Activated CD4-positive, alpha-beta memory T cell treated with anti-CD3 and anti-CD28 coated beads for 36 hours (primary cell): ENCODE measurements around the gene DIAPH3. TPM values are rescaled to one million over a fixed set of nuclear protein-coding genes. Genes with fewer than 3 reads are reported as not detected.
A peak's percentile ranks its signal among the peaks of the same experiment; 100 is the strongest.

ENCODE experiments used
- CTCF ChIA-PET: fragments of 350-600 bp; sonication (Branson Sonifier 250); formaldehyde crosslinking; loops from one replicate; lab custom pipeline; 2021; ENCODE audit warnings: antibody characterized with exemption, inconsistent platforms; lab: Charles Lee
- POLR2A ChIA-PET: fragments of 350-600 bp; sonication (Branson Sonifier 250); formaldehyde crosslinking; loops from one replicate; lab custom pipeline; 2021; ENCODE audit warnings: antibody characterized with exemption; lab: Charles Lee
- DNase-seq: peaks from one replicate; pipeline ENCODE4 v3.0.0-alpha.2; 2020
- H3K27ac Mint-ChIP-seq: one replicate; pipeline ENCODE4 v1.8.0; 2021; ENCODE audit warnings: mixed read lengths
- H3K27me3 Mint-ChIP-seq: one replicate; pipeline ENCODE4 v1.8.0; 2021; ENCODE audit warnings: mixed read lengths
- H3K36me3 Mint-ChIP-seq: one replicate; pipeline ENCODE4 v1.8.0; 2021; ENCODE audit warnings: mixed read lengths
- H3K4me1 Mint-ChIP-seq: one replicate; pipeline ENCODE4 v1.8.0; 2021; ENCODE audit warnings: low read depth, mixed read lengths
- H3K4me3 Mint-ChIP-seq: one replicate; pipeline ENCODE4 v1.8.0; 2021; ENCODE audit warnings: mild to moderate bottlenecking, mixed read lengths
- H3K9me3 Mint-ChIP-seq: one replicate; pipeline ENCODE4 v1.8.0; 2021; ENCODE audit warnings: mixed read lengths
- intact Hi-C: fragments of 100-400 bp; cut with micrococcal nuclease; formaldehyde crosslinking; loops from one replicate; pipeline ENCODE4 v1.15.1; 2023
- total RNA-seq, 2 experiments: library from RNA; stranded (reverse); gene quantifications; one replicate each; pipeline ENCODE4 v1.2.3, GENCODE V29; 2021

DIAPH3 gene
- total RNA-seq, 2 experiments from 2014 or later = 31.3 to 31.9 TPM

GRCh38 chr13:60170414-60170813 is 6.7 kb upstream of the DIAPH3 start:
- intact Hi-C loops = no loop called here
- peaks cover 11% of the 10 kb centered on the region for H3K27me3 Mint-ChIP-seq
- ChIA-PET CTCF (no interaction called here), POLR2A (interaction anchor here (0.7 kb wide), 1 partner anchor 12 kb away, joined by 3 read pairs; no protein-coding TSS in a partner anchor)
- DNase-seq = no peak
- no peak overlapping the region for H3K27ac Mint-ChIP-seq
- peaks cover 3% of the 10 kb centered on the region for H3K4me1 Mint-ChIP-seq
- H3K36me3 Mint-ChIP-seq = no peaks in the 10 kb centered on the region
- no peak overlapping the region for H3K4me3 Mint-ChIP-seq
- no peaks in the 10 kb centered on the region for H3K9me3 Mint-ChIP-seq

DNA sequence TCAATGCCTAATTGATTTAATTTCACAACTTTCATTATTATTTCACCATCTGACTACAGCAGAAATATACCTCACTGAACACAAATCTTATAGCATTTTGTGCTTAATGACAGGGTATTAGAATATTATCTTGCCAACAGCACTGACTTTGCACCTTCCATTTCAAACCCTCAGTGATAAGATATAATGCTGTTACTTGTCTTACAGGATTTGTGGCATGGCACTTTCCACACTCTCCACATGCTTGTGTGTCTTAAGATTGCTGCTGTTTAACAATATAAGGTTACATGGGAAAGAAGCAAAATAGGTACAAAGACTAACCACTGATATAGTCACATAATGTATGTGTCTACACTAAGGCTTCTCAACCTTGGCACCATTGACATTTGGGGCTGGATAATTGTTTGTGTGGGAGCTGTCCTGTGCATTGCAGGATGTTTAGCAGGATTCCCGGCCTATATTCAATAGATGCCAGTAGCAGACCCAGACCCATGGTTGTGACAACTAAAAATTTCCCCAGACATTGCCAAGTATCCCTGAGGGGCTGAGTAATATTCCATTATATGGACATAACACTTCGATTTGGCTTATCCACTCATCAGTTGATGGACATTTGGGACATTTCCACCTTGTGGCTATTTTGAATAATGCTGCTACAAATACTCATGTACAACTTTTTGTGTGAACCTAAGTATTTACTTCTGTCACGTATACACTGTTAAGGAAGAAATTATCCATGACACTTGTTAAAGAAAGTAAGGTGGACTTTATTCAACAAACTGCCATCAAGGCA is 5.7 kb upstream of the DIAPH3 start:
- H3K36me3 Mint-ChIP-seq = no peaks in the 10 kb centered on the region
- peaks cover 8% of the 10 kb centered on the region for H3K27me3 Mint-ChIP-seq
- POLR2A ChIA-PET = no interaction called here
- H3K4me1 Mint-ChIP-seq = peaks cover 13% of the 10 kb centered on the region
- no peak overlapping the region for H3K4me3 Mint-ChIP-seq
- CTCF ChIA-PET = no interaction called here
- no peaks in the 10 kb centered on the region for H3K9me3 Mint-ChIP-seq
- DNase-seq = no peak
- no peak overlapping the region for H3K27ac Mint-ChIP-seq
- intact Hi-C loops = no loop called here

DNA sequence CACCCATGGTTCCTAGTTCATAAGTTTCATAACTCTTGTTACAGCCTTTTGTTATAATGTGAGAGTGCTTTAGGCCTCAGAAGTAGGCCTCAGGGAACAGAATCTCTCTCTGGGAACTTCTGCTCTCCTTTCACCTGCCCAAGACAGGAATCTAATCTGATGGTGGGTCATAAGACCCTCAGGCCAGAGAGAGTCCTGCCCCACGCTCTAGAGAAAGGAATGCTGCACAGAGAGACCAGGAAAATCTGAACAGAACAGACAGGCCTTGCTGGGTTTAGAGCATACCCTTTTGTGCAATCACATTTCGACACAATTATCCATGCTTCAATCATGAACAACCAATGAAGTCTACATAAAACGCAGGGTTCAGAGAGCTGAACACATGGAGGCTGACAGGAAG is 3.4 kb upstream of the DIAPH3 start:
- intact Hi-C loops = no loop called here
- H3K27me3 Mint-ChIP-seq = peaks cover 5% of the 10 kb centered on the region
- POLR2A ChIA-PET = no interaction called here
- CTCF ChIA-PET = no interaction called here
- peaks cover 5% of the 10 kb centered on the region for H3K36me3 Mint-ChIP-seq
- no peak overlapping the region for H3K27ac Mint-ChIP-seq
- DNase-seq = no peak
- no peaks in the 10 kb centered on the region for H3K9me3 Mint-ChIP-seq
- peaks cover 22% of the 10 kb centered on the region for H3K4me1 Mint-ChIP-seq
- no peak overlapping the region for H3K4me3 Mint-ChIP-seq

DNA sequence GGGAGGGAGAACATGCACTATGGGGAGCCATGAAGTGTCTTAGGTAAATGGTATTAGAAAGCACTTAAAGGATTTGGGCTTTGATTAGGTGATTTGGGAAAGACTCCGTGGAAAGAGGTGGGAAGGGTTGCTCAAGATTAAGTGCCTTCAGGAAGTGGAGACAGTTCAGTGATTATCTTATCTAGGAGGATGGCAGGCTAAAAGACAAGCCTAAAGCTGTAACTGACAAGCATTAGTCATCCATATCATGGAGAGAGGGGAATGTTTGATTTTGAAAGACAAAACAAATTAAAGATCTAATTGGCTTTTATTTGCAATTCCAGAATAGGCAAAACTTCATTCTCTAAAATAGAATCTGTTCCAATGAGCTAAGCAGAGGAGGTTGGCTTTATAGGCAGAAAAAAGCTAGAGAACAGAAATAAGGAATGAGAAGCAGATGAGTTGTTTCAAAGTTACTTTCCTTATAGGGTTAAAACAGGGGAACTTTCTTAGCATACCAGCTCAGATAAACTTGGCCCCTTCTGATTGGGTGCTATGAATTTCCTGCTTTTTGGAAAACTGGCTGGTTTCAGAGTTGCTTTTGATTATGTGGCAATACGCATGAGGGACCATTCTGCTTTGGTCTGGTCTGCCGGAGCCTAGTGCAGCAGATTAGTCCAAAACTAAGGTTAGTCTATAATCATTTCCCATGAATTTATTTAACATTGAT is 1.8 kb upstream of the DIAPH3 start:
- H3K27ac Mint-ChIP-seq = no peak overlapping the region
- intact Hi-C loops = no loop called here
- ChIA-PET CTCF (interaction anchor here (0.6 to 1.5 kb wide), 4 partner anchors 23 to 265 kb away, joined by 3 read pairs; no protein-coding TSS in a partner anchor), POLR2A (no interaction called here)
- H3K9me3 Mint-ChIP-seq = no peaks in the 10 kb centered on the region
- H3K4me3 Mint-ChIP-seq = peak overlapping the region; percentile 16
- no peak for DNase-seq
- H3K4me1 Mint-ChIP-seq = peaks cover 32% of the 10 kb centered on the region
- H3K36me3 Mint-ChIP-seq = peaks cover 10% of the 10 kb centered on the region
- H3K27me3 Mint-ChIP-seq = peaks cover 3% of the 10 kb centered on the region

GRCh38 chr13:60164234-60164889 is 634 bp upstream of the DIAPH3 start:
- peak overlapping the region; percentile 90 for H3K27ac Mint-ChIP-seq
- H3K36me3 Mint-ChIP-seq = peaks cover 10% of the 10 kb centered on the region
- H3K4me1 Mint-ChIP-seq = peaks cover 32% of the 10 kb centered on the region
- H3K4me3 Mint-ChIP-seq = peak overlapping the region; percentile 92
- intact Hi-C loops = loop anchor here (5.0 kb wide), 3 partner anchors 253 to 772 kb away; no protein-coding TSS in a partner anchor
- POLR2A ChIA-PET = interaction anchor here (0.9 kb wide), 1 partner anchor 232 kb away, joined by 3 read pairs; no protein-coding TSS in a partner anchor
- H3K9me3 Mint-ChIP-seq = no peaks in the 10 kb centered on the region
- no peak for DNase-seq
- H3K27me3 Mint-ChIP-seq = no peaks in the 10 kb centered on the region
- CTCF ChIA-PET = interaction anchor here (1.1 to 1.3 kb wide), 2 partner anchors 35 to 267 kb away, joined by 3 read pairs; no protein-coding TSS in a partner anchor

GRCh38 chr13:60162096-60162495 is 1.6 kb downstream of the DIAPH3 start:
- intact Hi-C loops = loop anchor here (5.0 kb wide), 3 partner anchors 255 to 770 kb away; no protein-coding TSS in a partner anchor

GRCh38 chr13:60158321-60158801 is 5.4 kb downstream of the DIAPH3 start:
- Mint-ChIP-seq H3K27me3 (no peaks in the 10 kb centered on the region), H3K9me3 (no peaks in the 10 kb centered on the region), H3K4me1 (peaks cover 20% of the 10 kb centered on the region), H3K27ac (no peak overlapping the region), H3K36me3 (peaks cover 22% of the 10 kb centered on the region), H3K4me3 (no peak overlapping the region)
- DNase-seq = no peak
- ChIA-PET CTCF (interaction anchor here (0.7 kb wide), 1 partner anchor 271 kb away, joined by 3 read pairs; no protein-coding TSS in a partner anchor), POLR2A (interaction anchor here (0.6 kb wide), 1 partner anchor 12 kb away, joined by 3 read pairs; no protein-coding TSS in a partner anchor)
- intact Hi-C loops = no loop called here

More at GRCh38 chr13:60162096-60162495, 1.6 kb downstream of the DIAPH3 start:
- Mint-ChIP-seq H3K27me3 (no peaks in the 10 kb centered on the region), H3K4me1 (peaks cover 34% of the 10 kb centered on the region), H3K27ac (peak overlapping the region; percentile 23), H3K9me3 (no peaks in the 10 kb centered on the region), H3K36me3 (peaks cover 24% of the 10 kb centered on the region), H3K4me3 (peak overlapping the region; percentile 92)
- POLR2A ChIA-PET = interaction anchor here (0.9 kb wide), 1 partner anchor 27 kb away, joined by 4 read pairs; no protein-coding TSS in a partner anchor
- no peak for DNase-seq
- CTCF ChIA-PET = interaction anchor here (0.8 kb wide), 1 partner anchor 234 kb away, joined by 3 read pairs; the partner anchor contains the start of gene TDRD3

DNA sequence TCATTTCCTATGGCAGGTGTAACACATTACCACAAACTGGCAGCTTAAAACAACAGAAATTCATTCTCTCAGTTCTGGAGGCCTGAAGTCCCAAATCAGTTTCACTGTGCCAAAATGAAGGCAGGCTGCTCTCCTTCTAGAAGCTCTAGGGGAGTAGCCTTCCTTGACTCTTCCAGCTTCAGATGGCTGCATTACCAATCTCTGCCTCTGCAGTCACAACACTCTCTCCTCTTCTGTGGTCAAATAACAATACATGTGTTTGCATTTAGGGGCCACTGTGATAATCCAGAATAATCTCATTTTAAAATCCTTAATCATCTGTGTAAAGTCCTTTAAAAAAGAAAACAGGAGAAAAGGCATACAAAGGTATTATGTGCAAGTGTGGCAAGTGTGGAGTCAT is 7.8 kb downstream of the DIAPH3 start:
- intact Hi-C loops = no loop called here
- no peak for DNase-seq
- Mint-ChIP-seq H3K4me1 (peaks cover 9% of the 10 kb centered on the region), H3K27me3 (no peaks in the 10 kb centered on the region), H3K36me3 (peaks cover 17% of the 10 kb centered on the region), H3K9me3 (no peaks in the 10 kb centered on the region), H3K4me3 (no peak overlapping the region), H3K27ac (no peak overlapping the region)
- CTCF ChIA-PET = no interaction called here
- POLR2A ChIA-PET = no interaction called here

DNA sequence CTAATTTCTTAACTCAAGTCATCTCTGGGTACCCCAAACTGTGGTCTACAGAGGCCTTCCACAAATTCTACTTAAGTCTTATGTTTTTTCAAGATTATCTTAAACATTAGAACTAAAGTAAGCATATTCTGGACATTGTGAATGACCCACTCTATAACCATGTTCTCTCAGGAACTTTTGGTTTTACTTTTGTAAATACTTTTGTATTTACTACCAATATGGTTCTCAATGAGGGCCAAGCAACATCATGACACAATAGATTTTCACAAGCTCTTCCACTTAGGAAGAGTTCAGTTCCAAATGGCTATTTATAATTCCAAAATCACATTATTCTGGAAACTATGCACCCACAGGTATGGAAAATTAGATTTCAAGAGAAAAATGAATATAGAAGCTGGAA is 10.8 kb downstream of the DIAPH3 start:
- H3K4me3 Mint-ChIP-seq = no peak overlapping the region
- H3K4me1 Mint-ChIP-seq = peaks cover 8% of the 10 kb centered on the region
- no peak for DNase-seq
- ChIA-PET CTCF (no interaction called here), POLR2A (no interaction called here)
- intact Hi-C loops = no loop called here
- H3K27me3 Mint-ChIP-seq = no peaks in the 10 kb centered on the region
- H3K36me3 Mint-ChIP-seq = peaks cover 10% of the 10 kb centered on the region
- no peaks in the 10 kb centered on the region for H3K9me3 Mint-ChIP-seq
- no peak overlapping the region for H3K27ac Mint-ChIP-seq

DNA sequence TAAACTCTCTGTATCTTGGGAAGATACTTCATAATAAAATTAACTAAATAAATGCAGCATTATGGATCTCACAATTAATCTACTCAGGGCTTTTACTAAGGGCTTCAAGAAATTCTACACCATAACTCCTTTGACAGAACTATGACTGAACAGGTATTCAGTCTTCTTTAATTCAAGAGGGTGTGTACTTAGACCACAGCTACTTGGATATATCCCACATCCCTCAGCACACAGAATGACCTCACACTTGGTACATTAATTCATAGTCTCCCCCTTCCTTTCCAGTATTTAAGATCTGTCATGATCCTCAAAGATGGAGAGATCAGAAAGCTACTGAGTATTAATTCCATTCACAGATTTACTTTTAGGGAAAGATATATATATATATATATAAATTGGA is 11.6 kb downstream of the DIAPH3 start:
- H3K4me3 Mint-ChIP-seq = no peak overlapping the region
- intact Hi-C loops = no loop called here
- POLR2A ChIA-PET = no interaction called here
- peaks cover 5% of the 10 kb centered on the region for H3K4me1 Mint-ChIP-seq
- no peak for DNase-seq
- no peaks in the 10 kb centered on the region for H3K9me3 Mint-ChIP-seq
- CTCF ChIA-PET = no interaction called here
- no peaks in the 10 kb centered on the region for H3K27me3 Mint-ChIP-seq
- H3K36me3 Mint-ChIP-seq = peaks cover 3% of the 10 kb centered on the region
- H3K27ac Mint-ChIP-seq = no peak overlapping the region

DNA sequence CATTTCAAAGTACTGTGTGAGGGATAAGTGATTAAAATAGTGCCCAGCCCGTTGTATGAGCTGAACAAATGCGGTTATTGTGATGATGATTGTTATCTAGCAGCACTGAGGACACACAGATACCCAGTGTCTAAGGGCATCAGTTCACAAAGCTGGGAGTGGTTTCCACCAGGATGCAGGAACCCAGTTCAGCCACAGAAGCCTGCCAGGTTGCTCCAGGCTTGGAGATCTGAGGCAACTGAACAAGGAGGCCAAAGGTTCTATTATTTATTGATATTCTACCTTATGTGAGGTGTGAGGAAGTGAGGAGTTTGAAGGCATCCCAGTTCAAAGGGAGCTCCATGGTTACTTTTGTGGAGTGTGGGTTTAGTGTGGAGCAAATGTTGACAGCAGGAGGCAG is 13.2 kb downstream of the DIAPH3 start:
- DNase-seq = no peak
- intact Hi-C loops = no loop called here
- Mint-ChIP-seq H3K27me3 (no peaks in the 10 kb centered on the region), H3K9me3 (no peaks in the 10 kb centered on the region), H3K36me3 (peaks cover 2% of the 10 kb centered on the region), H3K27ac (no peak overlapping the region), H3K4me3 (no peak overlapping the region), H3K4me1 (peaks cover 5% of the 10 kb centered on the region)
- ChIA-PET POLR2A (no interaction called here), CTCF (interaction anchor here (1.3 kb wide), 1 partner anchor 11 kb away, joined by 3 read pairs; no protein-coding TSS in a partner anchor)
